ENCODE data around the gene B4GALT5. TPM values are rescaled to one million over a fixed set of nuclear protein-coding genes. Genes with fewer than 3 reads are reported as not detected.

Gene B4GALT5
- total RNA-seq, 1 experiment from 2014 or later: 77.0 TPM

DNA sequence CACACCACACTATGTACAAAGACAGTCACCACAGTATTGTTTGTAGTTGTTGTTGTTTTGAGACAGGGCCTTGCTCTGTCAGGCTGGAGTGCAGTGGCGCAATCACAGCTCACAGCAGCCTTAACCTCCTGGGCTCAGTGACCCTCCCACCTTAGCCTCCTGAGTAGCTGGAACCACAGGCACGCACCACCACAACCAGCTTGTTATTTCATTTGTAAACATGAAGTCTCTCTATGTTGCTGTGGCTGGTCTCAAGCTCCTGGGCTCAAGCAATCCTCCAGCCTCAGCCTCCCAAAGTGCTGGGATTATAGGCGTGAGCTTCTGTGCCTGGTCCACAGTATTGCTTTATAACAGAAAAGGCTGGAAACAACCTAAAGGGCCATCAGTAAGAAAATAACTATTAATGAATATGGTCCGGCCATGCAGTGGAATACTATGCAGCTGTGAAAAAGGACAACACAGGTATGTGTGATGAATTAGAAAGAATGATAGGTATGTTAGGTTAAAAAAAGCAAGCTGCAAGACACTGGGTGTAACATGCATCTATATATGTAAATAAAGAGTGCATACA is 115.8 kb downstream of the B4GALT5 start:
- H3K4me1 ChIP-seq (ENCODE audit: insufficient read depth, low read length): no peaks in the 10 kb centered on the region
- no peak overlapping the region for H3T11ph ChIP-seq (ENCODE audit: low read length)
- no peaks in the 10 kb centered on the region for H3K79me1 ChIP-seq (ENCODE audit: insufficient read depth, low read depth, low read length, poor library complexity, severe bottlenecking)
- H2BK120ac ChIP-seq (ENCODE audit: low read depth, low read length, poor library complexity, severe bottlenecking): no peak overlapping the region
- Mint-ChIP-seq H3K9me3 (0 out of 5 replicates have a peak, but pooled peaks cover 0 to 2% of the 10 kb centered on the region in 2 experiments), H3K27me3 (ENCODE audit: low read depth) (peaks cover 3% of the 10 kb centered on the region; the same call in 1 of the 2 replicates), H3K36me3 (ENCODE audit: insufficient read depth in 1 of 3, low read depth in 3 of 3) (no peaks in the 10 kb centered on the region), H3K4me3 (no peak overlapping the region), H3K4me1 (peaks cover 3 to 7% of the 10 kb centered on the region in 2 experiments; a peak in 2 of 4 replicates), H3K27ac (no peak overlapping the region)
- no peak overlapping the region for H3K9ac ChIP-seq (ENCODE audit: extremely low read depth, insufficient read length, low read length)
- H3K14ac ChIP-seq (ENCODE audit: insufficient read depth, low read length): no peak overlapping the region
- H2BK12ac ChIP-seq (ENCODE audit: insufficient read length, low read depth, low read length): no peak overlapping the region
- H3K27me3 ChIP-seq (ENCODE audit: insufficient read depth, low read length): no peaks in the 10 kb centered on the region
- H3K27ac ChIP-seq (ENCODE audit: insufficient read length, low read depth, low read length): no peak overlapping the region
- no peak overlapping the region for H3K23ac ChIP-seq (ENCODE audit: insufficient read length, low read depth, low read length)
- no peak overlapping the region for H4K5ac ChIP-seq (ENCODE audit: insufficient read length, low read depth, low read length)
- H4K91ac ChIP-seq (ENCODE audit: insufficient read length, low read depth, low read length): no peak overlapping the region
- no CpG with 5 or more reads among the region's 4 CpGs for WGBS (ENCODE audit: extremely low coverage, insufficient read length, low lambda C conversion rate)
- no peak overlapping the region for H2BK5ac ChIP-seq (ENCODE audit: insufficient read length, low read length)
- no peak overlapping the region for H3K18ac ChIP-seq (ENCODE audit: insufficient read length, low read depth, low read length)
- H2BK15ac ChIP-seq (ENCODE audit: low read depth, low read length): no peak overlapping the region
- no peaks in the 10 kb centered on the region for H3K23me2 ChIP-seq (ENCODE audit: insufficient read length, low read depth, low read length, poor library complexity, severe bottlenecking)
- no peaks in the 10 kb centered on the region for H3K79me2 ChIP-seq (ENCODE audit: insufficient read depth, low read length)
- H3K56ac ChIP-seq (ENCODE audit: insufficient read length, low read depth, low read length): no peak overlapping the region
- no peak overlapping the region for H3K4me2 ChIP-seq (ENCODE audit: insufficient read depth, insufficient read length, low read length)
- H3K9me3 ChIP-seq (ENCODE audit: control insufficient read depth, low read depth, low read length): no peaks in the 10 kb centered on the region
- H2AFZ ChIP-seq (ENCODE audit: low read length): no peak overlapping the region
- H4K8ac ChIP-seq (replicated peaks; ENCODE audit: insufficient read length, low read depth, low read length): no peak overlapping the region
- no peak overlapping the region for H2BK20ac ChIP-seq (ENCODE audit: low read depth, low read length, poor library complexity, severe bottlenecking)
- no peaks in the 10 kb centered on the region for H4K20me1 ChIP-seq (ENCODE audit: control insufficient read depth, insufficient read depth, insufficient read length)
- no peak overlapping the region for H2AK5ac ChIP-seq (ENCODE audit: insufficient read length, low read length)
- DNase-seq: no peak
- no peak overlapping the region for H3K4ac ChIP-seq (ENCODE audit: low read depth, low read length)
- TF ChIP-seq, protein P1, sequence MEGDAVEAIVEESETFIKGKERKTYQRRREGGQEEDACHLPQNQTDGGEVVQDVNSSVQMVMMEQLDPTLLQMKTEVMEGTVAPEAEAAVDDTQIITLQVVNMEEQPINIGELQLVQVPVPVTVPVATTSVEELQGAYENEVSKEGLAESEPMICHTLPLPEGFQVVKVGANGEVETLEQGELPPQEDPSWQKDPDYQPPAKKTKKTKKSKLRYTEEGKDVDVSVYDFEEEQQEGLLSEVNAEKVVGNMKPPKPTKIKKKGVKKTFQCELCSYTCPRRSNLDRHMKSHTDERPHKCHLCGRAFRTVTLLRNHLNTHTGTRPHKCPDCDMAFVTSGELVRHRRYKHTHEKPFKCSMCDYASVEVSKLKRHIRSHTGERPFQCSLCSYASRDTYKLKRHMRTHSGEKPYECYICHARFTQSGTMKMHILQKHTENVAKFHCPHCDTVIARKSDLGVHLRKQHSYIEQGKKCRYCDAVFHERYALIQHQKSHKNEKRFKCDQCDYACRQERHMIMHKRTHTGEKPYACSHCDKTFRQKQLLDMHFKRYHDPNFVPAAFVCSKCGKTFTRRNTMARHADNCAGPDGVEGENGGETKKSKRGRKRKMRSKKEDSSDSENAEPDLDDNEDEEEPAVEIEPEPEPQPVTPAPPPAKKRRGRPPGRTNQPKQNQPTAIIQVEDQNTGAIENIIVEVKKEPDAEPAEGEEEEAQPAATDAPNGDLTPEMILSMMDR (conservative IDR thresholded peaks at IDR 0.05): no peak
